BJ (cell line): Measurements from ENCODE around the gene HAPLN1. TPM values are rescaled to one million over a fixed set of nuclear protein-coding genes. Genes with fewer than 3 reads are reported as not detected.

ENCODE experiments used
- CTCF ChIA-PET: fragments of 350-600 bp; formaldehyde crosslinking; extraction: SDS; loops from one replicate; lab custom pipeline; 2021; ENCODE audit warnings: antibody characterized with exemption, inconsistent platforms; lab: Yijun Ruan, JAX
- POLR2A ChIA-PET: fragments of 300-600 bp; sonication (Branson Sonifier 250); formaldehyde crosslinking; extraction: SDS; loops from one replicate; lab custom pipeline; 2021; ENCODE audit warnings: antibody characterized with exemption; lab: Charles Lee
- DNase-seq: peaks from one replicate; pipeline ENCODE4 v3.0.0-alpha.2; 2011; ENCODE audit warnings: low read depth
- H3K27me3 ChIP-seq: 2 replicates; pipeline ENCODE4 v1.6.0; 2011; ENCODE audit warnings: low read length; ENCODE audit not compliant: control insufficient read depth, insufficient read depth
- H3K36me3 ChIP-seq: 2 replicates; pipeline ENCODE4 v1.5.1; 2011; ENCODE audit warnings: low read length; ENCODE audit not compliant: control insufficient read depth, insufficient read depth
- H3K4me3 ChIP-seq: 2 replicates; pipeline ENCODE4 v1.5.1; 2011; ENCODE audit warnings: low read depth, mild to moderate bottlenecking, control low read depth, low read length
- CTCF ChIP-seq: IDR thresholded peaks from 2 replicates; pipeline ENCODE4 v1.5.1; 2011; ENCODE audit warnings: low read depth, mild to moderate bottlenecking, control low read depth, inconsistent platforms, low read length, moderate library complexity; ENCODE audit not compliant: insufficient read depth
- polyA plus RNA-seq: library from polyadenylated mRNA; depleted of rRNA; stranded (reverse); fragments of >200 nt; gene quantifications from 2 replicates; pipeline ENCODE4 v1.2.3, GENCODE V29; 2011; rRNA removed
- small RNA-seq: library from RNA; depleted of rRNA; stranded (forward); fragments of <200 nt; gene quantifications from one replicate; pipeline ENCODE3, GENCODE V24; 2012; ENCODE audit warnings: low replicate concordance, low read depth; ENCODE audit not compliant: insufficient read length

Gene HAPLN1
- polyA plus RNA-seq, 1 experiment = 2.5 TPM

- no peak for DNase-seq
- POLR2A ChIA-PET = no interaction called here
- CTCF ChIA-PET = no interaction called here
- no peaks in the 10 kb centered on the region for H3K27me3 ChIP-seq
- no peaks in the 10 kb centered on the region for H3K36me3 ChIP-seq
- no peak overlapping the region for H3K4me3 ChIP-seq
- no peak for TF ChIP-seq CTCF
Observed at GRCh38 chr5:83614841-83615240, 105.8 kb downstream of the HAPLN1 start.

- DNase-seq = no peak
- peak; percentile 59 for TF ChIP-seq CTCF
- Histone ChIP-seq H3K4me3 (no peak overlapping the region), H3K36me3 (no peaks in the 10 kb centered on the region), H3K27me3 (no peaks in the 10 kb centered on the region)
- ChIA-PET POLR2A (no interaction called here), CTCF (interaction anchor here (0.6 to 1.7 kb wide), 10 partner anchors 8 to 104 kb away, joined by 3 to 7 read pairs (median 3); no protein-coding TSS in a partner anchor)
Observed at GRCh38 chr5:83608122-83608521, 112.5 kb downstream of the HAPLN1 start.

GRCh38 chr5:83595217-83595616 is 125.4 kb downstream of the HAPLN1 start:
- H3K4me3 ChIP-seq = no peak overlapping the region
- TF ChIP-seq CTCF = peak; percentile 30; the same call in 1 of the 2 replicates
- no peak for DNase-seq
- no peaks in the 10 kb centered on the region; the same call in 1 of the 2 replicates for H3K27me3 ChIP-seq
- ChIA-PET CTCF (interaction anchor here (1.2 kb wide), 1 partner anchor 13 kb away, joined by 3 read pairs; no protein-coding TSS in a partner anchor), POLR2A (no interaction called here)
- H3K36me3 ChIP-seq = no peaks in the 10 kb centered on the region

GRCh38 chr5:83590966-83591365 is 129.7 kb downstream of the HAPLN1 start:
- no peak for DNase-seq
- POLR2A ChIA-PET = no interaction called here
- no peaks in the 10 kb centered on the region for H3K27me3 ChIP-seq
- H3K36me3 ChIP-seq = no peaks in the 10 kb centered on the region
- no peak for TF ChIP-seq CTCF
- CTCF ChIA-PET = no interaction called here
- H3K4me3 ChIP-seq = no peak overlapping the region

GRCh38 chr5:83589786-83590185 is 130.9 kb downstream of the HAPLN1 start:
- DNase-seq = no peak
- CTCF ChIA-PET = no interaction called here

More at GRCh38 chr5:83589786-83590185, 130.9 kb downstream of the HAPLN1 start:
- Histone ChIP-seq H3K36me3 (no peaks in the 10 kb centered on the region), H3K27me3 (no peaks in the 10 kb centered on the region), H3K4me3 (no peak overlapping the region)
- POLR2A ChIA-PET = no interaction called here
- TF ChIP-seq CTCF = no peak

Small RNA genes lying within 50 kb of the gene (small RNA-seq; reads per million reads assigned to genes)
- gene RN7SKP295 (not detected), gene RNU6-620P (not detected)

Other genes starting within 250 kb of the HAPLN1 start
- 22.2 and 38.0 TPM in 2 replicates for gene VCAN, start 249.1 kb downstream of the HAPLN1 start, polyA plus RNA-seq